HL-60 (cell line): Measurements from ENCODE around the gene DNAI2.

Experiments used
- GABPA ChIP-seq: IDR thresholded peaks from 2 replicates; pipeline ENCODE4 v1.6.1; 2012; ENCODE audit warnings: low read depth
- POLR2AphosphoS5 ChIP-seq: IDR thresholded peaks from 2 replicates; pipeline ENCODE4 v1.6.1; 2012; ENCODE audit warnings: low read depth
- SPI1 ChIP-seq: IDR thresholded peaks from 2 replicates; pipeline ENCODE4 v1.6.1; 2012; ENCODE audit warnings: low read depth, mild to moderate bottlenecking, borderline replicate concordance
- TF ChIP-seq, protein P1 (sequence below): IDR thresholded peaks from one replicate; pipeline ENCODE4 v1.5.1; 2011; ENCODE audit warnings: low read length, control low read depth, inconsistent platforms; ENCODE audit not compliant: insufficient read depth
- TF ChIP-seq, protein P2 (sequence below): IDR thresholded peaks from 2 replicates; pipeline ENCODE4 v1.6.1; 2012; ENCODE audit warnings: low read depth; ENCODE audit not compliant: insufficient replicate concordance

DNA sequence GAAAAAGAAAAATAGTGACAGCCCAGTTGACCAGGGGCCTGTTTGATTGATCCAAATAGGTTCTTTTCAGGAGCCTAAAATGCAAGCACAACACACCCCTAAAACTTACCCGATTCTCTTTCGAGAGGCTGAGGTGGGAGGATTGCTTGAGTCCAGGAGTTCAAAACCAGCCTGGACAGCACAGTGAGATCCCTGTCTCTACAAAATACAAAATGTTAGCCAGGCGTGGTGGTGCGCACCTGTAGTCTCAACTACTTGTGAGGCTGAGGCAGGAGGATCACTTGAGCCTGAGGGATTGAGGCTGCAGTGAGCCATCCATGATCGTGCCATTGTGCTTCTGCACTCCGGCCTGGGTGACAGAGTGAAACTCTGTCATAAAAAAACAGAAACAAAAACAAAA is 50.5 kb downstream of the DNAI2 start:
- TF ChIP-seq, protein P1, sequence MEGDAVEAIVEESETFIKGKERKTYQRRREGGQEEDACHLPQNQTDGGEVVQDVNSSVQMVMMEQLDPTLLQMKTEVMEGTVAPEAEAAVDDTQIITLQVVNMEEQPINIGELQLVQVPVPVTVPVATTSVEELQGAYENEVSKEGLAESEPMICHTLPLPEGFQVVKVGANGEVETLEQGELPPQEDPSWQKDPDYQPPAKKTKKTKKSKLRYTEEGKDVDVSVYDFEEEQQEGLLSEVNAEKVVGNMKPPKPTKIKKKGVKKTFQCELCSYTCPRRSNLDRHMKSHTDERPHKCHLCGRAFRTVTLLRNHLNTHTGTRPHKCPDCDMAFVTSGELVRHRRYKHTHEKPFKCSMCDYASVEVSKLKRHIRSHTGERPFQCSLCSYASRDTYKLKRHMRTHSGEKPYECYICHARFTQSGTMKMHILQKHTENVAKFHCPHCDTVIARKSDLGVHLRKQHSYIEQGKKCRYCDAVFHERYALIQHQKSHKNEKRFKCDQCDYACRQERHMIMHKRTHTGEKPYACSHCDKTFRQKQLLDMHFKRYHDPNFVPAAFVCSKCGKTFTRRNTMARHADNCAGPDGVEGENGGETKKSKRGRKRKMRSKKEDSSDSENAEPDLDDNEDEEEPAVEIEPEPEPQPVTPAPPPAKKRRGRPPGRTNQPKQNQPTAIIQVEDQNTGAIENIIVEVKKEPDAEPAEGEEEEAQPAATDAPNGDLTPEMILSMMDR = no peak
- TF ChIP-seq, protein P2, sequence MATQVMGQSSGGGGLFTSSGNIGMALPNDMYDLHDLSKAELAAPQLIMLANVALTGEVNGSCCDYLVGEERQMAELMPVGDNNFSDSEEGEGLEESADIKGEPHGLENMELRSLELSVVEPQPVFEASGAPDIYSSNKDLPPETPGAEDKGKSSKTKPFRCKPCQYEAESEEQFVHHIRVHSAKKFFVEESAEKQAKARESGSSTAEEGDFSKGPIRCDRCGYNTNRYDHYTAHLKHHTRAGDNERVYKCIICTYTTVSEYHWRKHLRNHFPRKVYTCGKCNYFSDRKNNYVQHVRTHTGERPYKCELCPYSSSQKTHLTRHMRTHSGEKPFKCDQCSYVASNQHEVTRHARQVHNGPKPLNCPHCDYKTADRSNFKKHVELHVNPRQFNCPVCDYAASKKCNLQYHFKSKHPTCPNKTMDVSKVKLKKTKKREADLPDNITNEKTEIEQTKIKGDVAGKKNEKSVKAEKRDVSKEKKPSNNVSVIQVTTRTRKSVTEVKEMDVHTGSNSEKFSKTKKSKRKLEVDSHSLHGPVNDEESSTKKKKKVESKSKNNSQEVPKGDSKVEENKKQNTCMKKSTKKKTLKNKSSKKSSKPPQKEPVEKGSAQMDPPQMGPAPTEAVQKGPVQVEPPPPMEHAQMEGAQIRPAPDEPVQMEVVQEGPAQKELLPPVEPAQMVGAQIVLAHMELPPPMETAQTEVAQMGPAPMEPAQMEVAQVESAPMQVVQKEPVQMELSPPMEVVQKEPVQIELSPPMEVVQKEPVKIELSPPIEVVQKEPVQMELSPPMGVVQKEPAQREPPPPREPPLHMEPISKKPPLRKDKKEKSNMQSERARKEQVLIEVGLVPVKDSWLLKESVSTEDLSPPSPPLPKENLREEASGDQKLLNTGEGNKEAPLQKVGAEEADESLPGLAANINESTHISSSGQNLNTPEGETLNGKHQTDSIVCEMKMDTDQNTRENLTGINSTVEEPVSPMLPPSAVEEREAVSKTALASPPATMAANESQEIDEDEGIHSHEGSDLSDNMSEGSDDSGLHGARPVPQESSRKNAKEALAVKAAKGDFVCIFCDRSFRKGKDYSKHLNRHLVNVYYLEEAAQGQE = no peak
- TF ChIP-seq POLR2AphosphoS5 (no peak), GABPA (no peak), SPI1 (no peak)
